DMS153 (cell line): Measurements from ENCODE around the gene PLCB4.
"Not testable (repeated sequence)": the region's sequence is repeated elsewhere in the genome, so short reads cannot be mapped to it uniquely, and the experiment has no call there.

Source experiments
- DNase-seq: peaks from one replicate; lab custom pipeline; 2025; lab: John Stamatoyannopoulos, UW

The PLCB4 gene

DNA sequence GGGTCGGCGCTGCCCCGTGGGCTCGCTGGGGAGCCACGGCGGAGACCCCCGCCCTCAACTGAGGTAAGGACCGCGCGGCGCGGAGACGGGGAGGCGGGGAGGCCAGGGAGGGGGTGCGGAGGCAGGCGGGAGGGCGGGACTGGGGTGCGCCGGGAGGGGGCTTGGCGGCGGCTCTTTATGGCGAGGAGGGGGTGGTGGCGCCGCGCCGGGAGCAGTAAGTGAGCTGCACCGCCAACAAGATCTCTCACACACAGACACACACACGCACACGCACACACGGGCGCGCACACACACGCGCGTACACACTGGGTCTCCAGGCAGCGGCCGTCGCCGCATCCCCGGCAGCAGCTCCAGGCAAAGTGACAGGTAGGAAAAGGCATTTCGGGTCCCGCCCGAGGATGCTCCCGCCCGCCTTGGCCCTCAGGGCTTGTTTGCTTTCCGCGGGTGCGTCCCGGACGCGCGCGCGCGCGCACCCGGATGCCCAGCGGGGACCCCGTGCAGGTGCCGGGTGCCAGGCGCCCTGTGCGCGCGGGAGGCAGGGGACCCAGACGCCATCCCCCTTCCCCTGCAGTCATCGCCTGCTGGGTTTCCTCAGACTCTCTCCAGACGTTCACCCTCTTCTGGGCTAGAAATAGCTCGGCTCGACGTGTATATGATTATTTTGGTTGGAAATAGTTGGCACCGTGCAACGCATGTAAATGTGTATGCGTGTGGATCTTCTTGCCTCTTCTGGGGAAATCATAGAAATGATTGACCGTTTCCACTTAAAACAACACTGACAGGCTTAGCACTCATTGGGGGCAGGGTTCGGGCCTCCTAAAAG lies at the start of gene PLCB4:
Gene PLCB4 (plus strand): TSS at position 247 of the 823 bp plus-strand sequence. CDS start 238,728 bp downstream, outside the sequence.
- DNase-seq: peak; percentile 47

DNA sequence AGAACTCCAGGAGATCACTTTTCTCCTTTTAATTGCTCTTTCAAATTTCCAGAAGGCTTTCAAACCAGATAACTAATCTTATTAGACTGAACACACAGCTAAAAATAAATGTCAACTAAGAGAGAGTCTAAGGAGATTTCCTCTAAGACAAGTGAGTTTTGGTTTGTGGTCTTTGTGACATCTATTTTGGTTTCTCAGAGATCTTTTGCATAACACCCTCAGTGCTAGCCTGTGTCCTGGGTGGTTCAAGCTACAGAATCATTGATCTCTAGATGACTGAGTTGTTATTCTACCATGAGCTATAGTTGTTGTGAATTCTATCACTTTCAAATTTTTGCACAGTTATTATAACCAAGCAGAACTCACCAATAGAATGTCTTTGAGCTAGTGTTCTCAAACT lies 49.1 kb upstream of the PLCB4 start:
- DNase-seq: no peak

DNA sequence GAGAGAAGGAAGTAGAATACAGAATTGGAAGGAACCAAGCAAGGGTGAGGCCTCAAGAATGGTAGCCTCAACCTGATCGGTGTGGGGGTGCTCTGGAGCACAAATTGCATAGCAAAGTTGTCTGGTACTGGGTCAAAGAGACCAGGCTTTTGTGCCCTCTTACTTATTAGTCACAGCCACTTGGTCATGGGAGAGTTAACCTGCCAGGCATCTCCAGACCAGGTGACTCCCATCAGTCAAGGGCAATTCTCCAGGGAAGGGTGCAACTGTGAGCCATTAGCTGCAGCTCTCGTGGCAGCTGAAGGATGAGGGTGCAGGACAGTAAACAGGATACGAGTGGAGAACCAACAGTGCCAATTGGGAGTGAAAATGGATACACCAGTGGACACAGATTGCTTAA lies 47.7 kb upstream of the PLCB4 start:
- peak; percentile 49 for DNase-seq

DNA sequence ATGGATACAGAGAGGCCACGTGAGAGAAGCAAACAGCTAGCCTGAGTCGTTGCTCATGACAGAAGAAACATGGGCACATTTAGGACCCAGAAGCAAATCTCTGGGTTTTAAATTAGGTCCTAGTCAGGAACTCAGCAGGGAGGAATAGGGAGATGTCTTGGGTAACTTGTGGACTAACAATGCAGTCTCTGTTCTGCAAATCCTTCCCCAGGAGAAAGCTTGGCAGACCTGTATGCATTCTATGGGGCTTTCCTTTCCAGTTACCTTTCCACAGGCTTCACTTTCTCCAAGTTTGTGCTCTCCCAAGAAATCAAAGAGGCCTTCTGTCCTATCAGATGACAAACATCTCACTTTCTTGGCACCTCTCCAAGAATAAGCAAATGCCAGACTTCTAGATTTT lies 47.2 kb upstream of the PLCB4 start:
- no peak for DNase-seq

DNA sequence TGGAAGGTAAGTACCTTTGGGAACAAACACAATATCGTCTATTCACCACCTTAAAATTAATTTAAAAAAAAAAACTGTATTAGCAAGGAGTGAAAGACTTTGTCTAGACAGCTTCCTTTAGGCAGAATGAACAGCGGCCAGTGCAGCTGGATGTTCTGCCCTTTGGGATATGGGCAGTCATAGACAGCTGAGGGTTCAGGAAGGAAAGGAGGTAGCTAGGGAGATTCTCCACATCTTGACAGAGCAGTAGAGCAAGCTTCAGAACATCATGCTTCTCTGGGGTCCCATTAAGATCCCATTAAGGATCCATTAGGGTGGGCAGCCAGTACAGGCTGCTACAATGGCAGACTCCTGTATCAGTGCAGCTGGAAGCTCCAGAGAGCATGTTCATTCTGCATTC lies 46.5 kb upstream of the PLCB4 start:
- DNase-seq: no peak

DNA sequence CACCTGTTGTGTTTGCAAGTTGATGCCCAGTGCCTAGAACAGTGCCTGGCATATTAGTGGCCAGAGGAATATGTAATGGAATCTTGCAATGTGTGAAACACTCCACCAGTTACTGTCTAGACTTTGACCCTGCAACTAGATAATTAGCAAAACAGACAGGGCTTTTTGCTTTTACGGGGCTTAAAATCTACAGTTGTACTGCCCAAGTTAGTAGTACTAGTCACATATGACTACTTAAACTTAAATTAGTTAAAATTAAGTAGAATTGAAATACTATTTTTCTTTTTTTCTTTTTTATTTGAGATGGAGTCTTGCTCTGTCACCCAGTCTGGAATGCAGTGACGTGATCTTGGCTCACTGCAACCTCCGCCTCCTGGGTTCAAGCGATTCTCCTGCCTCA lies 44.3 kb upstream of the PLCB4 start:
- no peak for DNase-seq

DNA sequence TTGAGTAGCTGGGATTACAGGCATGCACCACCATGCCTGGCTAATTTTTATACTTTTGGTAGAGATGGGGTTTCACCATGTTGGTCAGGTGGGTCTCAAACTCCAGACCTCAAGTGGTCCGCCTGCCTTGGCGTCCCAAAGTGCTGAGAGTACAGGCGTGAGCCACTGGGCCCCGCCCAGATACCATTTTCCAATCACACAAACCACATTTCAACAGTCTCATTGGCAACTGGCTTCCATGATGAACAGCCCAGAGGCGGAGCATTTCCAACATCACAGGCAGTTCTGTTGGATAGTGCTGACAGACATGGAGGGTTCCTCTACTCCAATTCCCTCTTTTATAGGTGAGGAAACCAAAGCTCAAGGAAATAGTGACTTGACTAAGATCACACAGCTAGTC lies 43.9 kb upstream of the PLCB4 start:
- no peak for DNase-seq

DNA sequence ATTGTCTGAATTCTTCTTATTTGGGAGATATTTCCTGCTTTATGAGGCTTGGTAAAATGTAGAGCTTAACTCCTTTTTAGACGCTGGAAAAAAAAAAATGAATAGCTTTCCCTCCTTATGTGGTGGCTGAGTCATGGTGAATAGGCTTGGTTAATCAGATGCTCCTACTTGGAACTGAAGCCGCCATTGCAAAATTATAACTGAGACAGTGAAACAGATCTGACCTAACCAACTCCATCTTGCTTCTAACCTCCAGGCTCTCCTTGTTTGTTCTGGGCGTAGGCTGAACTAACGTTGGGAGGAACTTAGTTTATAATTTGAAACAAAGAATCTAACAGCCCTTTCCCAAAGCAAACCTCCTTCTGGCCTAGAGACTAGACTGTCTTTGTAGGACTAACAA lies 43.2 kb upstream of the PLCB4 start:
- DNase-seq: no peak

DNA sequence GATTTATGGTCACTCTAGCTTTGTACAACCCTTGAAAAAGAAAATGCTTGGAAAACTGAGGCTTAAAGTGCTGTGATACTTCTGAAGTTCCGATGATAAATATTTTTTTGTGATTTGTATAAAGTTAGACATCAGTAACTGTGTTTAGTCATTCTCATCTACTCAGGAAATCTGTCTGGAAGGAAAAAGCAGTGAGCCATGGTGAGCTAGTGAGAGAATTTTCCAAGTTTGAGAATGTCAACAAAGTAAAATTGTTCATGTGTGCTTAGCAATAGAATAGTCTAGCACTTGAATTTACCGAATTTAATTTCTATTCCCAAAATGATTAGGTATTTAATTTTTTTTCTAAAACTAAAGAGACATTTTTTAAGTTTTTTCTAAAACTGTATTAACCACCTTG lies 41.3 kb upstream of the PLCB4 start:
- DNase-seq: no peak

DNA sequence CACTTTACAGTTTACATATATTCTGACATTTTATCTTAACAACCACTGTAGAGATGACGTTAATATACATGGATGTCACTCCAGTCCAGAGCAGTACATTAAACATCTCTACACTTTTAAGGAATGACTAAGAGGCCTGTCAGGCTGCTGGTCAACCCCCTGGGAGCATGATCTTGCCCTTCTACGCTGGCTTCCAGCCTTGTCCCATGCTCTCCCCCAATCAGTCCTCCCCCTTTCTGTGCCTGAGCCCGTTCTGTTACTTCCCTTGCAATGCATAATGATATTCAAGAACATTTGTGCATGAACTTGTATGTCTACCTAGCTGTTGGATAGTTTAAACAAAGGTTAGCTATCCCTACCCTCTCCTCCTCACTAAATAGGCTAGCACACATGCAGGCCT lies 40.5 kb upstream of the PLCB4 start:
- no peak for DNase-seq

DNA sequence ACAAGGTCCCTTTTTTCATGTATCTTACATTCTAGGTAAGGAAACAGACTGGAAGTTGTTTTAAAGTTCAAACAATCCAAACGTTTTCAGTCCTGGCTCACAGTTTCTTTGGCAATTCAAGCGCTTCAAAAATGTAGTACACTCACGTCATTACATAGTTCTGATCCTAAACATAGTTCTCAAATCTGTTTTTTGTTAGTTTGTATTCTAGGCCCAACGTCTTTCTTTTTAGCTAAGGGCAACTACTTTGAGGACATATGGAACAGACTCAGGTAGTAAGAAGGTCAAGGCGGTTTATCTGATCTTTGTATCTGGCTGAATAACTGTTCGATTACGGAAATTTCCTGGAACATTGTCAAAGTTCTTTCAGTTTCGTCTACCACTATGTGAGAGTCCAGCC lies 36.9 kb upstream of the PLCB4 start:
- DNase-seq: no peak

DNA sequence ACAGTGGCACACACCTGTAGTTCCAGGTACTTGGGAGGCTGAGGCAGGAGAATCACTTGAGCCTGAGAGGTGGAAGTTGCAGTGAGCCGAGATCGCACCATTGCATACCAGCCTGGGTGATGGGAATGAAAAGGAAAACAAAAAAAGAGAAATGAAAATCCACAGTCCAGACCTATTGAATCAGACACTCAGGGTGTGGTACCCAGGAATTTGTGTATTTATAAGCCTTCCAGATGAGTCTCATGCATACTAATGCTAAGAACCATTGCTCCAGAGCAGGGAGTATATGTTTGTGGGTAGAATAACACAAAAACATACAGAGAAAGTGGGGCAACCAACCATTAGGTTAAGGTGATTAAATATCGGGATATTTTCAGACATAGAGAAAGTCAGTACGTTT lies 36.1 kb upstream of the PLCB4 start:
- DNase-seq: no peak

DNA sequence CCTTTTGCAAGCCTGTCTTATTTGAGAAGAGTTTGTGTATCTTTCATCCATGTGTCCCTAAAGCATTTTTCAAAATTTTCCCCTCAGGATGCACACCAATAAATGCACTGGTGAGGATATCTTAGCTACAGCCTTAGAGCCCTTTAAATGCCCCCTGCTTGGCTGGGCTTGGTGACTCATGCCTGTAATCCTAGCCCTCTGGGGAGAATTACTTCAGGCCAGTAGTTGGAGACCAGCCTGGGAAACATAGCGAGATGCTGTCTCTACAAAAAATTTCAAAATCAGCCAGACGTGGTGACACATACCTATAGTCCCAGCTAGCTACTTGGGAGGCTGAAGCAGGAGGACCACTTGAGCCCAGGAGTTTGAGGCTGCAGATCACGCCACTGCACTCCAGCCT lies 33.8 kb upstream of the PLCB4 start:
- DNase-seq: no peak

DNA sequence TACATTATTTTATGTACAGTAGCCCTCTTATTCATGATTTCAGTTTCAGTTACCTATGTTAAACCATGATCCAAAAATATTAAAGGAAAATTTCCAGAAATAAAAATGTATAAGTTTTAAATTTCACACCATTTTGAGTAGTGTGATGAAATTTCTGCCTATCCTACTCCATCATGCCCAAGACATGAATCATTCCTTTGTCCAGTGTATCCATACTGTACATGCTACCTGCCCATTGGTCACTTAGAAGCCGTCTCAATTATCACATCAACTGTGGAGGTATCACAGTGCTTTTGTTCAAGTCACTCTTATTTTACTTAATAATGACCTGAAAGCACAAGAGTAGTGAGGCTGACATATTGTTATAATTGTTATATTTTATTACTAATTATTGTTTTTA lies 32.3 kb upstream of the PLCB4 start:
- no peak for DNase-seq

DNA sequence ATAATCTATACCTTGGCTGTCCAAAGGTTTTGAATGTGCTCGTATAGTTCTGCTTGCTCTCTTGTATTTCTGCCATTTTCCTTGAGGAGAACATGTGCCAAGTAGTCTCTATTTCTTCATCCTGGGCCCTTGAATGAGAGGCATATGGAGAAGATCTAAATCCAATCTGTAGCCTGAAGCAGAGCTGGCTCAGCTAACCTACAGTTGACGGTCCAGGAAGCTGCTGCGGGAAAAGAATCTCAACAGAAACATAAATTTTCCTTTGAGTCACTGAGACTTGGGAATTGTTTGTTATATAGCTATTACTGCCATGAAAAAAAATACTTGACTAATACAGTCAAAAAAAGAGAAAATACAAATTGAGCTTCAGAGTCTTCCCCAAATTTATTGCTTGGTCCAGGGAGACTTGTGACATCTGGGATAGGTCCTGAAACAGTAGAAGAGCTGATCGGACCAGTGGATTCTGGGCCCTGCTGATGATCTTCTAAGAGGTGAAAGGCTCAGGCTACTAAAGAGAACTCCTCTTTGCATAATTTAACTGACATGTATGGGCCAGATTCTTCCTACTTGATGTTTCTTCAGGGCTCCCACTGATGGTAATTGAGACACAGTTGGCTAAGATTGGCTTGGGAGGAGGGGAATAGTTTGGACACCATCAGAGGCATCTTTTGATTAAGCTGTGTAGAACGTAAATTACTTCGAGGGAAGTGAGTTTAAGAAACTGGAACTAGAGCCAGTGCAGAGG lies 29.9 kb upstream of the PLCB4 start:
- DNase-seq: no peak

DNA sequence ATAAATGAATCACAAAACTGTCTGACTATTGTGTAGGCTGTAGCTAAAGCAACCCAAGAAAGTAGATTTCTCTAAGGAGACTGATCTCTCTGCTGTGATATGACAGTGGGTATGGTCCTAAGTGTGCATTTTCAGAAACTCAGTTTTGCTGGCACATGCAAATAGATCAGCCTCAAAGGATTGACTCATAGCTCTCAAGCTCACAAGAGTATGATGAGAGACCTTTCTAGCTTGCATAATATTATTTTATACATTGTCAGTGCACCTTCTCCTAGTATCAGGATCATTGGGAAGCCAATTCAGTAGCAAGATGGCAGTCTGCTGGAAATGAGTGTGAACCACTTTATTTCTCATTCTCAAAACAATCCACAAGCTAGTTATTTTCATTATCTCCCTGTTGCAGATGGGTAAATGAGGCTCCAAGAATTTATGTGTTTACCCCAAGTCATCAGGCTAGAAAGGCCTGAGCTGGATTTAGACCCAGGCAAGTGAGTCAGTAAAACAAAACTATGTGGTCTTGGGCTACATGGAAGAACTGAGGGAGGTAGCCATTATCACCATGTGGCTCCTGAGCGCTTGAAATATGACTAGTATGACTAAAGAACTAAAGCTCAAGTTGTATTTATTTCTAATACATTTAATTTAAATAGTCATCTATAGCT lies 27.9 kb upstream of the PLCB4 start:
- no peak for DNase-seq

DNA sequence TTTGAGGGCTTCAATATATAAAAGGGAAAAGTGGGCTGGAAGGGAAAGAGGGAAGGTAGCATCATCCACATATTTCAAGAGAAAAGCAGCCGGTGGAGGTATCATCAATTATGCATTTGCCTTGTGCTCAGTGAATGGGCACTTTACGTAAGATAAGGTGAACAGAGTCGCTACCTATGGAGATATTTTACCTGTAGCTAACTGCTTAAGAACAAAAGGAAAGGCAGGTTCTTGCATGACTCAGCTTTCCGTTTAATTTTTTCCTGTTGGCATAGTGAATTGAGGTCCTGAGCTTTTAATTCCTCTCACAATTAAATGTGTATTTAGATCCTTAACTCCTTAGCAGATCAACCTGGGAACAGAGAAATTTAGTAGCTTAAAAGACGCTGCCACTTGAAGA lies 25.5 kb upstream of the PLCB4 start:
- DNase-seq: no peak

DNA sequence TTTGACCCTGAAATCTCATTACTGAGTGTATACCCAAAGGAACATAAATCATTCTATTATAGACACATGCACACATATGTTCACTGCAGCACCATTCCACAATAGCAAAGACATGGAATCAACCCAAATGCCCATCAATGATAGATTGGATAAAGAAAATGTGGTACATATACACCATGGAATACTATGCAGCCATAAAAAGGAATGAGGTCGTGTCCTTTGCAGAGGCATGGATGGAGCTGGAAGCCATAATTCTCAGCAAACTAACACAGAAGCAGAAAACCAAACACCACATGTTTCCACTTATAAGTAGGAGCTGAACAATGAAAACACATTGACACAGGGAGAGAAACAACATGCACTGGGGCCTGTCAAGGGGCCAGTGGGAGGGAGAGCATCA lies 21.0 kb upstream of the PLCB4 start:
- not testable (repeated sequence) for DNase-seq

DNA sequence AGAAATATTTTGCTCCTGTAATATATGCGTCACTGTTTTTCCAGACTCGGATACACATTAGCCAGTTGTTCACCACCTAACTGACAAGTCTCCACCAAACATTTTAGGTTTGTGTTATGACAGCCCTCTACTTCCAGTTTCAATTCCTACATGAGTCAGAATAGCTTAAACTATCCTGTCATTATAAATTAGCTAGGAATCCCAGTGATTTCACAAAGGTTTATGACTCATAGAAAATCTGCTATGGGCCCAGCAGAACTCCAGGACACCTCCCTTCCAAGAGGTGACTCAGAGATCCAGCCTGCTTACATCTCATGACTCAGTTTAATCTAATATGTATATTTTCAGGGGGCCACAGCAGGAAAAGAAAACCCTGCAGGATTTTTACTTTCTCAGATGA lies 17.4 kb upstream of the PLCB4 start:
- DNase-seq: no peak

DNA sequence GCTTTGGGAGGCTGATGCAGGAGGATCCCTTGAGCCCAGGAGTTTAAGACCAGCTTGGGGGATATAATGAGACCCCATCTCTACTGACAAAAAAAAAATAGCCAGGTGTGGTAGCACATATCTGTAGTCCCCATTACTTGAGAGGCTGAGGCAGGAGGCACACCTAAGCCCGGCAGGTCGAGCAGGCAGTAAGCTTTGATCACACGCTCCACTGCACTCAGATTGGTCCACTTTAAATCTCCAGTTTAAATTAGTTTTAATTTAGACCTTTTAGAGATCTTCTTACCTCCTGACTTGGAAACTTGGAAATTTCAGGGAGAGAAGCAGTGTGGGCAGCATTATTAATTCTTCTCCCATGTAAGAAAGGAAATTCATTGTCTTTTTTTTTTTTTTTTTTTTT lies 16.8 kb upstream of the PLCB4 start:
- no peak for DNase-seq

DNA sequence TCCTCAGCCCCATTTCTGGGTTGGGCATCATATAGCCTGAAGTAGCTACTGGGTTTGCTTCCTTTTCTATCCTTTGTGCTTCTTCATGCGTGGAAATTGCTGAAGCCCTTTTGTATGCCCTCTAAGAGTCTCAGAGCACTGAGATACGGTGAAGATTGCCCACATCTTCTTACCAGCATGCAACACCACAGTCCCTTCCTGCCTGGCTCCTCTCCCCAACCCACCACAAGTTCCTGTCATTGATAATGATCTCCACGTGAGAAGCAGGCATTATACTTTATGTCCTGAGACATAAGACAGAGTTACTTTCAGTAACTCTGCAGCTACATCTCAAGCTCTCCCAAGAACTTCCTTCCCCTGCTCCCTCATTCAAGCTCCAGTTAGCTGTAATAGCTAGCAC lies 15.8 kb upstream of the PLCB4 start:
- no peak for DNase-seq

DNA sequence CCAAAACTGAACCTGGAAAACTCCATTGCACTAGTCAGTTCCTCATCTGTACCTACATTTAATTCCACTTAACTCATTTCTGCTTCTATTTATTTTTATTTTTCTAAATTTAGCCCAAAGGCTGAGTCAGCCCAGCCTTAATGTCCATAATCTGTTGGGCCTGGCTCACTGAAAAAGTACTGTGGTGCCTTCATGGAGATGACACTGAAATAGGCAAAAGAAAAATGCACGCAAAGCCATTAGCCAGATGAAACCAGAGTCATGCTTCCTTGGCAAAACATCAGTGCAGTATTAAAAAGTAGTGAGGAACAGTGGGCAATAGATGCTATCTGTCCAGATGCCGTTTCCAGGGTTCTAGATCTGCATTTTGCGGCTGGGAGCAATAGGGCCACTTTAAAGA lies 14.7 kb upstream of the PLCB4 start:
- DNase-seq: no peak

DNA sequence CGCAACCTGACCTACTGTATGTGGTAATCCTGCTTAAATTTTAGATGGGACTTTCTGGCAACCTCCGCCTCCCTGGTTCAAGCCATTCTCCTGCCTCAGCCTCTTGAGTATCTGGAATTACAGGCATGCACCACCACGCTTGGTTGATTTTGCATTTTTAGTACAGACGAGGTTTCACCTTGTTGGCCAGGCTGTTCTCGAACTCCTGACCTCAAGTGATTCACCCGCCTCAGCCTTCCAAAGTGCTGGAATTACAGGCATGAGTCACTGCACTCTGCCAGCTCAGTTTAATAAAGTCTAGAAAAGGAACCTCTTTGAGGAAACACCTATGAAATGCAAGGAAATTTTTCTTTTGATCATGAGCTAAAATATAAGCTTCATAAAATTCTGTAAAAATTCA lies 9.0 kb upstream of the PLCB4 start:
- no peak for DNase-seq
